ENCODE results near the gene CYFIP2. TPM values are rescaled to one million over a fixed set of nuclear protein-coding genes. Genes with fewer than 3 reads are reported as not detected.

Gene CYFIP2
- total RNA-seq, 4 donors from 2014 or later, result 4.1 to 11.9 (median 6.0) TPM

DNA sequence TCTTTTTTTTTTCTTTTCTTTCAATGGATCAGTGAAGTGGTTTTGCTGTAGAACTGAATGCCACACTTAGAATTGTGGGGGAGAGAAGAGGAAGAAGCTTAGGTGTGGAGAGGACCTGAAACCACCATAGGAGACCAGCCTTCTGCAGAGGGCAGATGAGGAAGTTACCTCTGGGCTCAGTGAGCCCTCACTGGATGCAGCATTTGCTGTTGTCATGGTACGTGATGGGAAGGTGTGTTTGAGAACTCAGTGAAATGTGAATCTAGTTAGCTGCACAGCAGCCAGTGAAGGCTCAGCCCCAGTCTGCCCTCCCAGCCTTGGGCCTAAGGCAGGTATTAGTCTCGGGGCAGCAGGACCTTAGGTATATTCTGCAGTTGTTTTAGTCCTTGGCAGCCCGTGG is 17.5 kb downstream of the CYFIP2 start:
- TF ChIP-seq, protein P1, sequence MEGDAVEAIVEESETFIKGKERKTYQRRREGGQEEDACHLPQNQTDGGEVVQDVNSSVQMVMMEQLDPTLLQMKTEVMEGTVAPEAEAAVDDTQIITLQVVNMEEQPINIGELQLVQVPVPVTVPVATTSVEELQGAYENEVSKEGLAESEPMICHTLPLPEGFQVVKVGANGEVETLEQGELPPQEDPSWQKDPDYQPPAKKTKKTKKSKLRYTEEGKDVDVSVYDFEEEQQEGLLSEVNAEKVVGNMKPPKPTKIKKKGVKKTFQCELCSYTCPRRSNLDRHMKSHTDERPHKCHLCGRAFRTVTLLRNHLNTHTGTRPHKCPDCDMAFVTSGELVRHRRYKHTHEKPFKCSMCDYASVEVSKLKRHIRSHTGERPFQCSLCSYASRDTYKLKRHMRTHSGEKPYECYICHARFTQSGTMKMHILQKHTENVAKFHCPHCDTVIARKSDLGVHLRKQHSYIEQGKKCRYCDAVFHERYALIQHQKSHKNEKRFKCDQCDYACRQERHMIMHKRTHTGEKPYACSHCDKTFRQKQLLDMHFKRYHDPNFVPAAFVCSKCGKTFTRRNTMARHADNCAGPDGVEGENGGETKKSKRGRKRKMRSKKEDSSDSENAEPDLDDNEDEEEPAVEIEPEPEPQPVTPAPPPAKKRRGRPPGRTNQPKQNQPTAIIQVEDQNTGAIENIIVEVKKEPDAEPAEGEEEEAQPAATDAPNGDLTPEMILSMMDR (IDR thresholded peaks at IDR 0.05; ENCODE audit: low read depth), result no peak

- TF ChIP-seq, protein P1 (IDR thresholded peaks at IDR 0.05; ENCODE audit: low read depth), result no peak
Measured at GRCh38 chr5:157284458-157285212, 18.7 kb downstream of the CYFIP2 start.

- TF ChIP-seq, protein P1 (IDR thresholded peaks at IDR 0.05; ENCODE audit: low read depth), result no peak
Measured at GRCh38 chr5:157285310-157286035, 19.6 kb downstream of the CYFIP2 start.

- TF ChIP-seq, protein P1 (IDR thresholded peaks at IDR 0.05; ENCODE audit: low read depth), result no peak
Measured at GRCh38 chr5:157286761-157287211, 20.9 kb downstream of the CYFIP2 start.

DNA sequence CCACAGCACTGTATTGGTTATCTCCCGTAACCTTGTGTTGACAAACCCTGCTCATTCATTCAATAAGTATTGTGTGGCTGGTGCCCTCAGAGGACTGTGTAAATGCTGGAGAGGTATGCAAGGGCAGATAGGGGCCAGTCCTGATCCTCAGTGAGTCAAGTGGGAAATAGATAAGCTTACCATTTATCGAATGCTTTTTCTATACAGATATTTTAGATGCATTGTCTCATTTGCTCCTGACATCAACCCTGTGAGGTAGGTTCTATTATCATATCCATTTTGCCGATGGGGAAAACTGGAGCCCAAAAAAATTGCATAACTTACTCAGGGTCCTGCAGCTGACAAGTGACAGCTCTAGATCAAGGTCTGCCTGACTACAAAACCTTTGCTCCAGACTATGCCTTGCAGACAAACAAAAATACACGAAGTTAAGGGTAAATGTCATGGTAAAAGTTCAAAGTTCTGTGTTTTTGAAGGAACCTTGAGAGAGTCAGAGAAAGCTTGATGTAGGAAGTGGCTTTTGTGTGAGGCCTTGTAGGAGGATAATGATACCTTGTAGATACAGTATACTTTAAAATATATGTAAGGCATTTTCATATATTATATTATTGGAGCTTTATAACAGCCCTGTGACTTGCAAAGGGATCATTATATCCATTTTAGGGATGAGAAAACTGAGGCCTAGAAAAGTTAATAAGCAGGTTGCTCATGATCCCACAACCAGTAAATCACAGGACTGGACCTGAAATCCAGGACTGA is 22.7 kb downstream of the CYFIP2 start:
- TF ChIP-seq, protein P1 (IDR thresholded peaks at IDR 0.05; ENCODE audit: low read depth), result no peak

DNA sequence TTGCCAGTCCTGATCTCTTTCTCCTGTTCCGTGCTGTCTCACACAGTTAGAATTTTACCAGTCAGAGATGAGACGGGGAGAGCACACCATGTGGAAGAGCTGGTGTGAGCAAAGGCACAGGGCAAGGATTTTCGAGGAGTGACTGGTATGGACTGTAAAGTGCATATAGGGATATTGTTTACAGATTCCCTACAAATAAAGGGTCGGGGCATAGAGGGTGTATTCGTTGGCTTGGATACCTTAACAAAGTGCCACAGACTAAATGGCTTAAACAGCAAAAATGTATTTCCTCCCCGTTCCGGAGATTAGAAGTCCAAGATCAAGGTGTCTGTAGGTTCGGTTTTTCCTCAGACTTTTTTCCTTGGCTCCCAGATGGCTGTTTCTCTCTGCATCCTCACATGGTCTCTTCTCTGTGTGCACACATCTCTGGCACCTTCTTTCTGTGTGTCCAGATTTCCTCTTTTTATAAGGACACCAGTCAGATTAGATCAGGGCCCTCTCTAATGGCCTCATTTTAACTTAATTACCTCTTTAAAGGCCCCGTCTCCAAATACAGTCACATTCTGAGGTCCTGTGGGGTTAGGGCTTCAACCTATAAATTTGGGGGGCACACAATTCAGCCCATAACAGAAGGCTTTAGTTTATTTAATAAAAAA is 23.4 kb downstream of the CYFIP2 start:
- TF ChIP-seq, protein P1 (IDR thresholded peaks at IDR 0.05; ENCODE audit: low read depth), result no peak
